ENCODE results near the gene SLC6A20. TPM values are rescaled to one million over a fixed set of nuclear protein-coding genes. Genes with fewer than 3 reads are reported as not detected.

The SLC6A20 gene
- total RNA-seq, 1 donor from 2014 or later = not detected

- DNase-seq (ENCODE audit: low spot score, unreplicated experiment) = no peak
- Mint-ChIP-seq H3K27me3 (peaks cover 61% of the 10 kb centered on the region), H3K27ac (no peak overlapping the region), H3K36me3 (ENCODE audit: insufficient read depth) (no peaks in the 10 kb centered on the region), H3K9me3 (ENCODE audit: low read depth) (peaks cover 9% of the 10 kb centered on the region), H3K4me1 (ENCODE audit: low read depth) (no peaks in the 10 kb centered on the region), H3K4me3 (ENCODE audit: low read depth) (no peak overlapping the region)
- TF ChIP-seq CTCF (IDR thresholded peaks at IDR 0.05; ENCODE audit: unreplicated experiment) = no peak
Measured at GRCh38 chr3:45792036-45792435, 4.3 kb downstream of the SLC6A20 start.

- Mint-ChIP-seq H3K9me3 (ENCODE audit: low read depth) (peaks cover 9% of the 10 kb centered on the region), H3K27me3 (peaks cover 51% of the 10 kb centered on the region), H3K4me3 (ENCODE audit: low read depth) (no peak overlapping the region), H3K27ac (no peak overlapping the region), H3K4me1 (ENCODE audit: low read depth) (no peaks in the 10 kb centered on the region), H3K36me3 (ENCODE audit: insufficient read depth) (no peaks in the 10 kb centered on the region)
- DNase-seq (ENCODE audit: low spot score, unreplicated experiment) = no peak
- TF ChIP-seq CTCF (IDR thresholded peaks at IDR 0.05; ENCODE audit: unreplicated experiment) = no peak
Measured at GRCh38 chr3:45790596-45790995, 5.7 kb downstream of the SLC6A20 start.

GRCh38 chr3:45789235-45789812, 7.0 kb downstream of the SLC6A20 start:
- H3K27me3 Mint-ChIP-seq = peaks cover 38% of the 10 kb centered on the region
- DNase-seq (ENCODE audit: low spot score, unreplicated experiment) = no peak
- no peaks in the 10 kb centered on the region for H3K4me1 Mint-ChIP-seq (ENCODE audit: low read depth)
- no peak for TF ChIP-seq CTCF (IDR thresholded peaks at IDR 0.05; ENCODE audit: unreplicated experiment)
- H3K9me3 Mint-ChIP-seq (ENCODE audit: low read depth) = peaks cover 17% of the 10 kb centered on the region
- no peaks in the 10 kb centered on the region for H3K36me3 Mint-ChIP-seq (ENCODE audit: insufficient read depth)
- H3K4me3 Mint-ChIP-seq (ENCODE audit: low read depth) = no peak overlapping the region
- H3K27ac Mint-ChIP-seq = no peak overlapping the region

- H3K36me3 Mint-ChIP-seq (ENCODE audit: insufficient read depth) = no peaks in the 10 kb centered on the region
- DNase-seq (ENCODE audit: low spot score, unreplicated experiment) = no peak
- peak overlapping the region; percentile 46 for H3K27ac Mint-ChIP-seq
- H3K4me3 Mint-ChIP-seq (ENCODE audit: low read depth) = no peak overlapping the region
- peaks cover 17% of the 10 kb centered on the region for H3K9me3 Mint-ChIP-seq (ENCODE audit: low read depth)
- no peaks in the 10 kb centered on the region for H3K4me1 Mint-ChIP-seq (ENCODE audit: low read depth)
- peaks cover 24% of the 10 kb centered on the region for H3K27me3 Mint-ChIP-seq
- no peak for TF ChIP-seq CTCF (IDR thresholded peaks at IDR 0.05; ENCODE audit: unreplicated experiment)
Measured at GRCh38 chr3:45787551-45787950, 8.8 kb downstream of the SLC6A20 start.

GRCh38 chr3:45786801-45787495, 9.4 kb downstream of the SLC6A20 start:
- DNase-seq (ENCODE audit: low spot score, unreplicated experiment) = no peak
- TF ChIP-seq CTCF (IDR thresholded peaks at IDR 0.05; ENCODE audit: unreplicated experiment) = no peak
- Mint-ChIP-seq H3K9me3 (ENCODE audit: low read depth) (peaks cover 17% of the 10 kb centered on the region), H3K27me3 (peaks cover 23% of the 10 kb centered on the region), H3K27ac (peak overlapping the region; percentile 46), H3K4me1 (ENCODE audit: low read depth) (no peaks in the 10 kb centered on the region), H3K36me3 (ENCODE audit: insufficient read depth) (no peaks in the 10 kb centered on the region), H3K4me3 (ENCODE audit: low read depth) (no peak overlapping the region)

Measured in progenitor cell of endocrine pancreas (in vitro differentiated cells).